SK-N-DZ (cell line): ENCODE measurements around the gene GIN1.

Experiments
- DNase-seq: peaks from one replicate; pipeline ENCODE4 v3.0.0-alpha.2; 2015; ENCODE audit warnings: low spot score

The GIN1 gene

DNA sequence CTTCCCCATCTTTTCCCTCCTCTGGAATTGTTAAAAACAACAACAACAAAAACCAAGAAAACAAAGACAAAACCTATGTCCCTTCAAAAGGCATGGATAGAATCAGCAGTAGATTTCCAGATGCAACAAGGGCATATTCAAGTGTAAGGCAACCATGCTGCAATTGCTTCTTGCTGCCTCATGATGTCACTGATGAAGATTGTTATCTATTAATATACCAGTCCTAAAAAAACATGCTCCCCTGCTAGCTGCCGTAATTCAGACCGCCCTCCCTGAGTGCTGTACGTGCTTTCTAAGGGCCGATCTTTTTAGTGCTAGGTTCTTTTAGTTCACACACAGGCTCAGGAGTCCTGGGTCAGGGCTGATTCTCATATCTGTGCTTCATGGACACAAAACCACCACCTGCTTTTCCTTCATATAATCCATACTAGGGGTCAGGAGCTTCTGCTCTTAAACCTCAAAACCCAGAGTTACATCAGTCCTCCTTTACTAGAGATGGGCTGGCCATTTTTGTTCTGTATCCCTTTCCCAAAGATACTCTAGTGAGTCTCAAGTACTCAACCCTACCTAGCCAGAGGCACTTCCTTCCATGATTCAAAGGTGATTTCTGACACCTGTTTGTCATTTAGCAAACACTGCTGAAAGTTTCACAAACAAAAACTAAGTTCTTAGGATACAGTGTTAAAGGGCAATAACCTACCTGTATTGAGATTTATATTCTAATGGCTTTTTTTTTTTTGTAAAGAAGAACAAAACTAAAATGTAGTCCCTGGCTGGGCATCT lies 82.1 kb downstream of the GIN1 start:
- DNase-seq = no peak

DNA sequence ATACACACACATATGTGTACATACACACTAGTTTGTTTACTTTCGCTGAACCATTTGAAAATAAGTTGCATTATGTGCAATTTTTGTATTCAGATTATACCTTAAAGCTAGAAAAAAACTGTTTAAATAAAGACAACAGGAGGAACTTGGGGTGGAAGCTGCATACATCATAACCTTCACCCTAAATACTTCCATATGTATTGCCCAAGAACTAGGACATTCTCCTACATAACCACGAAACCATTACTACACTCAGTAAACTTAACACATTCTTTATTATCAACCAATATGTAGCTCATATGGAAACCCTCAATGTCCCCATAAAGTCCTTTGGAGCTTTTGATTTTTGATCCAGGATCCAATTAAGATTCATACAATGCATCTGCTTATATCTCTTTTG lies 83.3 kb downstream of the GIN1 start:
- DNase-seq = no peak
